T-helper 9 cell (primary cell): Measurements from ENCODE around the gene CCND2.

Experiments used
- DNase-seq: peaks from one replicate; pipeline ENCODE4 v3.0.0-alpha.2; 2020

Gene CCND2

DNA sequence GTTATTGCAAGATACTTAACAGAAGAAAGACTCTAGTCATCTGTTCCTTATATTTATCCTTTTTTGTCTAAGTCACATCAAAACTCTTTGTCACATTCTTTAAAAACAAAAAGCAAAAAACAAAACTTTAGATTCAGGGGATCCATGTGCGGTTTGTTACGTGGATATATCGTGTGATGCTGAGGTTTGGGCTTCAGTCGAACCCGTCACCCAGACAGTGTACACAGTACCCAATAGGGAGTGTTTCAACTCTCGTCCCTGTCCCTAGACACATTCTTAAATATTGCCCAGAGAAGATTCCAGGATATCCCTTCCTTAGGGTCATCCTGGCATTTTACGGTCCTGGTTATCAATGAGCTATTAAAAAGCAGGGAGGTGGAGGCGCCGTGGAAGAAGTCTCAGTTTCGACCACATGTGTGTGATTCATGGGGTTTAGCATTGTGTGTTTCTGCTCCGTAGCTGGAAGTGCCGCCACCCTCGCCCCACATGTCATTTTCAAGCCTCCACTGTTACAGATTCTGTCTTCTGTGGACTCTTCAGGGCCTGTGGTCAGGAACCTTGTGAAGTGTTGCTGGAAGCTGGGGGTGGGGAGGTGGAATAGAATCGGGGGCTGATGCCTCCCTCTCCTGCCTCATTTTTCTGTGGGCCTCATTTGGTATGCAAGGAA lies 19.9 kb downstream of the CCND2 start:
- DNase-seq, result no peak

DNA sequence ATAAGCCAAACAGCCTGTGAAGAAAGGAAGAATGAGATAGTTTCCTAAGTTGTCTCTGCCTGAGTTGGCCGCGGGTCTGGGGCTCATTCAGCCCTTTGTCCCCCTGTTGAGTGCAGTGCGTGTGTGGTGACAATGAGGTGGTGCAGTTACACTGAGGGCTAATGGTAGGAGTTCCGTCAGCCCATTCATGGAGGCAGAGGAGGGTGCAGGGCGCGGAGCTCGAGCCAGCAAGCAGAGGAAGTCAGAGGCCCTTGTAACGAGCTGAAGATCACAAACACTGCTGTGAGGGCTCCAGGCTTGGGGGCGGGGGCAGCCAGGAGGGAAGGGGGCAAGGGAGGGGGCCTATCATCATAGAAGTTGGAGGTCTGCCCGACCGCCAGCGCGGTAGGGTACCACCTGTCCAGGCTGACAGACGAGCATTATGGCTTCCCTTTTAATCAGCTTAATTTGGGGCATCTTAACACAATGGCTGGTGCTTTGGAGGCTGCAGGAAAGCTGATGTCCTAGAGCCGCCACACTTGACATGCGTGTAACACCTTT lies 20.5 kb downstream of the CCND2 start:
- DNase-seq, result no peak

DNA sequence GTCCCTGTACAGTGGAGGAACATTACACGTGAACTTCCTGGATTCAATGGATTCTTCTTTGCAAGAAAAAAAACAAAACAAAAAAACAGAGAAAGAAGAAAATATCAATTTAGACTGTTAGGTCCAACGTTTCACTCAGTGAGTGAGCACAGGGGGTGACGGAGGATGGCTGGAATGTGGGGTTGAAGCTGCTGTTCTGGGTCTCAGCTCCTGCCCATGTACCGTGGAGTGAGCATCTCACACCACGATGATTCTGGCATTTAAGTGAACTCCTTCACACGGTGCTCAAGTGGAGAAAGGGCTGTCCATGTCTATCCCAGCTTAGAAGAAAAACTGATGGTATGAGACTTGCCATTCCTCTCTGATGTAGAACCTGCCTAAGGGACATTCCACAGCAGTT lies 23.2 kb downstream of the CCND2 start:
- DNase-seq, result no peak

DNA sequence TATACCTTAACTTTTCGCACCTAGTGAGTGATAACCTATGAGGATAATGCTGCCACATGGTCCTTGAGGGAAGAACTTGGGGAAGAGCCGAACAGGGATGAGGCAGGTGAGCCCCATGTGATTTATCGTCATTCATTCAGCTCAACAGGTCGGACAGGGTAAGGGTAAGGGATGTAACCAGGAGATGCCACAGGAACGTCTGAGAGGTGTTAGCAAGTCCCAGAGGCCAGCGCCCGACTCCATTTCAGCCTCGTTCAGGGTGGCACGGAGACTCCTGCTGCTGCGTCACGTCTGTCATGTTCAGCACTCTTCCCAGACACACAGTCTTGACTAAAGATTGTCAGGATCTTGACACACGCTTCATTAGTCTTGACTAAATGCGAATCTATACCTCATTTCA lies 24.1 kb downstream of the CCND2 start:
- DNase-seq, result no peak

DNA sequence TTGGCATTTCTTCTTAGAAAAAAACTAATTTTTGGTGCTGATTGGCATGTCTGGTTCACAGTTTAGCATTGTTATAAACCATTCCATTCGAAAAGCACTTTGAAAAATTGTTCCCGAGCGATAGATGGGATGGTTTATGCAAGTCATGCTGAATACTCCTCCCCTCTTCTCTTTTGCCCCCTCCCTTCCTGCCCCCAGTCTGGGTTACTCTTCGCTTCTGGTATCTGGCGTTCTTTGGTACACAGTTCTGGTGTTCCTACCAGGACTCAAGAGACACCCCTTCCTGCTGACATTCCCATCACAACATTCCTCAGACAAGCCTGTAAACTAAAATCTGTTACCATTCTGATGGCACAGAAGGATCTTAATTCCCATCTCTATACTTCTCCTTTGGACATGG lies 27.3 kb downstream of the CCND2 start:
- no peak for DNase-seq

DNA sequence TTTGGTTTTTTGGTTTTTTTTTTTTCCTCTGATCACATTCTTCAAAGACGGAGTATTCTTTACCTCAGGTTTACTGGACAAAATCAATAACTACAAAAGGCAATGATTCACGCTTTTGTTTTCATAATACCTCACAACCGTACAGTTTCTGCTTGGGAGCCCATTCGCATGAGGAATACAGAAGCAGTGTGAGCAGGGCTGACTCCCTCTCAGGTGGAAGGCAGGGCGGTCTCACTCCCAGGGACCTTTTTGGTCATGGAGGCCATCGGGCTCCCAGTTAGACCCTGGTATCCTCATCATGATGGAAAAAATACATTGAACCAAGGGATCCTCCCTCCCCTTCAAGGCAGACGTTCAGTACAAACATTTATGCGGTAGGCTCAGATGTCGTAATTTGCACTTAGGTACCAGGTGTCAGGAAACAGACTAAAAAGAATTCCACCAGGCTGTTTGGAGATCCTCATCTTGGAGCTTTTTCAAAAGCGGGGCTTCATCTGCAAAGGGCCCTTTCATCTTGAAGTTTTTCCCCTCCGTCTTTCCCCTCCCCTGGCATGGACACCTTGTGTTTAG lies 28.5 kb downstream of the CCND2 start:
- DNase-seq, result no peak

DNA sequence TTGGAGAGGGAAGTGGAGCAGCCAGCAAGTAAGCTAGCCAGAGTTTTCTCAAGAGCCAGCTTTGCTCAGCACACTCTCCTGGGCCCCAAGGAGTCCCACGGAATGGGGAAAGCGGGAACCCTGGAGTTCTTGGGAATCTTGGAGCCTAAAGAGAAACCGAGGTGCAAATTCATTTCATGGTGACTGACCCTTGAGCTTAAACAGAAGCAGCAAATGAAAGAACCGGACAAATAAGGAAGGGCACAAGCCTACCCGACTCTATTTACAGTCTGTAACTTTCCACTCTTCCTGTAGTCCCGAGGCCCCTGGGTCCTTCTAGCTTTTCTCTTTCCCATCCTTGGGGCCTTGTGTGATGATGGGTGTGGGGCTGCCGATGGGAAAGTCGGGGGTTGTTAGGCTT lies 29.3 kb downstream of the CCND2 start:
- DNase-seq, result no peak

DNA sequence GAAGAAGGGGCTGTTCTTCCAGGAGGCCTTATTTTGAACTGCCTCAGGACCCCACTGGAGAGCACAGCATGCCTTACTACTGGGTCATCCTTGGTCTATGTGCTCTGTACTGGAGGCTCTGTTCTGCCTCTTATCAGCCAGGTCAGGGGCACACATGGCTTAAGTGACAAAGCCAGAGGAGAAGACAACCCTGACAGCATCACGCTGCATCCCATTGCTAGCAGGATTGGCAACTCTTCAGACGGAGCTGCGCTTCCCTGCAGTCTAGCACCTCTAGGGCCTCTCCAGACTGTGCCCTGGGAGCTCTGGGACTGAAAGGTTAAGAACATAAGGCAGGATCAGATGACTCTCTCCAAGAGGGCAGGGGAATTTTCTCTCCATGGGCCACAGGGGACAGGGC lies 30.2 kb downstream of the CCND2 start:
- DNase-seq, result no peak

DNA sequence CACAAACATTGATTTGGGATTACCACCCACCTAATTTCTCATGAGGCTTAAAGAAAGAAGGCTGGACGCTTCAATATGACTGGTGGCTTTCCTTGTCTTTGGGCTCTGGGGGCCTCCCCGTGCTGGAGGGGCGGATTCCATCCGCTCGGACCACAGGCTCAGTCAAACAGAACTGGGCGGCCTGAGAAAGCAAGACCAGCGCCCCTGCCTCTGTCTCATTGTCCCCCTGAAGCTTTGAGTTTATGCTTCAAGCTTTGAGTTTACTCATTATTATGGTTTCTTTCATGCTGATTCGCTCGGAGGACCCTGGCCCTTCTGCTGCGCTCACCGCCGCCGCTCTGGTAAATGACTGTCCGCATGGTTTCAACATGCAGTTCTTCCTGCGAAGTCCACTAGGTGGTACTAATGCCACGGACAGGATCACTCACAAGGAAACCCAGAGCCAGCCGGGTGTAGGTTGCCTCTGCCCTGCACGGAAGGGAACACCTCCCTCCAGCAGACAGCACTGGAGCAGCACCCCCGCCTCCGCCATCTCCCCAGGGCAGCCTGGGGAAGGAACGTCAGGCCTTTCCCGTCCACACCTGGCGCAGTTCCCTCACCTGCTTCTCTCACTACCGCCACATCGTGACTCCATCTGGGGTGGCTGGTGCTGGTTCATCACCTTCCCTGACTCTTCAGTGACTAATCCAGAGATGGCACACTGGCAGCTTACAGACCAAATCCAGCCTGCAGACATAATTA lies 34.2 kb downstream of the CCND2 start:
- DNase-seq, result no peak

DNA sequence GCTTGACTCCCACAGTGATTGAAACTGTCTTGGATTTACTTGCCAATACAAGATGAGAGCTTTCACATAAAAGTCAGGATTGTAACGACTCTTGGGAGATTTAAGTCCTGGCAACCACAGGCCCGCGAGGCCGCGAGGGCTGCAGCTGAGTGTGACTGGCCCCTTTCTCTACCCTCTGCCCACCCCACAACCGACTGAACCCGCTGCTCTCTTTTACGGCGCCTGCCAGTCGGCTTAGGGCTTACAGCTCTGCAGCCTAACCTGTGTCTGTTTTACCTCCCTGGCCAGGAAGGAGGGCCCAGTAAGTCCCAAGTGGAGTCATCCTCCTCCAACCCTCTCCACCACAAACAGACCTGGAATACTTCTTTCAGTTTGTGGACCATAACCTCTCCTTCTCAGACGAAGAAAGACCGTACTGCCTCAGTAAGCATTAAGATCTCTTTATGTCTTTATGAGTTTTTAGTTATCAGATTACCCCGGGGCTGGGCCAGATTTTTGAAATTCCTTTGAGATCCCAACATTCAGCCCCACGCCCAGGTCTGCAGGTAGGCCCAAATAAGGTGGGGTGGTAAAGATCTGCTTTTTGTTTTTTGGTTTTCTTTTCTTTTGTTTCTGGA lies 34.9 kb downstream of the CCND2 start:
- no peak for DNase-seq

DNA sequence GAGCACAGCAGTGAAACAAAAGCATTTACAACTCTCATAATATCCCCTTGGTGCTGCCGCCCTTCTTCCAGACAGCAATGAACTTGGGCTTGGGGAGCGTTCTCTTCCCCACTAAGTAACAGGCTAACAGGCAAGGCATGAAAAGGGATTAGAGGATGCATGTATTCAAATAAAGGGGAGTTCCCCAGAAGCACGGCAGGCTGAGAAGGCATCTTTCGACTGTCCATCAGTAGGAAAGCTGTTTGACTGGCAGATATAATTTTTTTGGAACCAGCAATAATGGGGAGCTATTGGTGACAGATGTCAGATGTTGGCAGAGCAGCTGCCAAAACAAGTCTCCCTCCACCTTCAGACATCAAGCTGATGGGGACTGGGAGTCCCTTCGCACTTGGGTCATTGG lies 38.2 kb downstream of the CCND2 start:
- no peak for DNase-seq

DNA sequence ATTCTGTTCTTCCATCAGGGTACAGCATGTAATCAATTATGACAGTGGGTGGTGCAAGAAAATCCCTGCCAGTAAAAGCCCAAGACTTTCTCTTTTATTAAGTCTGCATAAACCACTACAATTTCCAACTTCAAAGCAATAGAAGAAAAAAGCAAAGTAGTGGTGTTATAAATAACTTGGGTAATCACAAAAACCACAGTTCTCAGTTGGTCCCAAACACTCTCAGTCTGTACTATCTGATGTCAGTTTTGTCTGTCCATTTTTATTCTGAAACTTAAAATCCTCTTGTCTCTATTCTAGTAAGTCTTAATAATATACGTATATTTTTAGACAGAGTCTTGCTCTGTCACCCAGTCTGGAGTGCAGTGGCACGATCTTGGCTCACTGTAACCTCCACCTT lies 38.7 kb downstream of the CCND2 start:
- DNase-seq, result no peak

DNA sequence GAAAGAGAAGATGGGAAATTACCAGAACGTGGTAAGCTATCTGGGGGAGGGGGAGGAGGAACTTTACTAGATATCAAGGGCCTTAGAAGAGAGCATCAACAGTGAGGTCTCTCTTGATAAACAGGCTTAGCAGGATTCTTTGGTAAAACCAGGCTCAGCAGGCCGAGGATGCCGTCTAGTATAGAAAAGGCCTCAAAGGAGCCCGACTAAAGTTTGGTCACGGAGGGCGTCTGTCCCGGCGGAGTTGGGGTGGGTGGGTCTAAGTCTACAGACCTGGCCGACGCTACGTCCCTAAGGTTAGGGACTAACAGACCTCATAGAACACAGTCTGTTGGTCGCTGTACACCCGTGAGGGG lies 46.9 kb downstream of the CCND2 start:
- DNase-seq, result no peak

DNA sequence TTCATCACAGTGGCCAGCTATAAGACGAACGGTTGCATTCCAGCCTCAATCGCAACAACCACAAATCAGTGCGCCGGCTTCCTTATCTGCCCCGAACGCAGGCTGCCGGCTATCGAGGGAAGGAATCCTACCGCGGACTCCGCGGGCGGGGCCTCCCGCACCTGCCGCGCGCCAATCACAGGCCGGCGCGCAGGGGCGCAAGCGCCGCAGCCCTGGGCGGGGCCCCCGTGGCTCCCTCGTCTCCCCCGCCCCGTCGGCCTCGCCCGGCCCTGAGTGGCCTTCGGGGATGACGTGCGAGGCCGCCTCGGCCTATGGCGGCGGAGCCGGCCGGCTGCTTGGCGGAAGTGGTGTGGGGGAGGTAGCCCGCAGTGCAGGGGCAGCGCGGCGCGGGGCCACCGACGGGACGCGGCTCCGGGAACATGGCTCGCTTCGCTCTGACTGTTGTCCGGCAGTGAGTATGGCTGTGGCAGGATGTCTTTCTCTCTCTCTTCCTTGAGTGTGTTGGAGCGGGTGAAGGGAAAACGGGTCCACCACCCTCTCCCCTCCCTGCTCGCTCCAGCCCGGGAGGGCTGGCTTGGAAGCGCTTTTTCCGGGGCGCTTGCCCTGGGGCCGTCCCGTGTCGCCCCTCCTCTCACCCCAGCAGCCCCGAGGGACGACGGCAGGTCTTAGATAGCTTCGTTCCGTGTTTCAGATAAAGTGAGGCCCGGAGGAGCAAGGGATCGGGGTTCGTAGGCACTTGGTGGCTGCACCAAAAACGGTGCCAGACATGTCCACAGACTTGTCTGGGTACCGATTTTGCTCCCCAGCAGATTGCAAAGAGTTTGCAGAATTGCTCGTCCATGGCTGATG lies 47.5 kb downstream of the CCND2 start, which contains the start of gene TIGAR:
TIGAR (plus strand) TSS at position 361 of the 849 bp plus-strand sequence; CDS start at position 420, 59 bp downstream.
- peak; percentile 85 for DNase-seq

DNA sequence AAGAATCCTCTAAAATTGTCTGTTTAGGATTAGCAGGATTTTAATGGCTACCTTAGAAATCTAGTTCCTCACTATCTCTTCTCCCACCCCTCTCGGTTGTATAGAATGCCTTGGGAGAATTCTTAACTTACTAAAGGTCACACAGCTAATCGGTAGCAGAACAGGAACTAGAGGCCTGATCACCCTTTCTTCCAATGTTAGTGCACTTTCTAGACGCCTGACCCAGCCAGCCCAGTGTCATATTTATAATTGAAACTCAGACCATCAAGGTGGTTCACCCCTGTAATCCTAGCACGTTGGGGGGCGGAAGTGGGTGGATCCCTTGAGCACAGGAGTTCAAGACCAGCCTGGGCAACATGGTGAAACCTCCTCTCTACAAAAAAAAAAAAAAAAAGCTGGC lies 49.2 kb downstream of the CCND2 start:
- no peak for DNase-seq
